K562 (cell line): ENCODE measurements around the gene CST6. TPM values are rescaled to one million over a fixed set of nuclear protein-coding genes. Genes with fewer than 3 reads are reported as not detected.

Experiments used
- ADNP ChIP-seq: fragments of 200-800 bp; sonication (Bioruptor generic); IDR thresholded peaks from 2 replicates; pipeline ENCODE4 v1.6.1; 2016; ENCODE audit warnings: missing genetic modification characterization, missing compliant biosample characterization
- CHAMP1 ChIP-seq: fragments of 450-650 bp; IDR thresholded peaks from 2 replicates; pipeline ENCODE4 v1.6.1; 2016; ENCODE audit warnings: mild to moderate bottlenecking
- ELF2 ChIP-seq: fragments of 250-450 bp; sonication (Bioruptor Pico); IDR thresholded peaks from 2 replicates; pipeline ENCODE4 v1.5.0; 2021; ENCODE audit warnings: mild to moderate bottlenecking
- ETS1 ChIP-seq: conservative IDR thresholded peaks from 2 replicates; pipeline ENCODE4 v1.6.1; 2011; ENCODE audit warnings: low read depth, mild to moderate bottlenecking, low read length; ENCODE audit not compliant: control insufficient read depth
- HMG20B ChIP-seq: fragments of 250-450 bp; sonication (Bioruptor Pico); IDR thresholded peaks from 2 replicates; pipeline ENCODE4 v1.5.0; 2021; ENCODE audit warnings: mild to moderate bottlenecking
- RBM25 ChIP-seq: fragments of 200-400 bp; formaldehyde crosslinking; IDR thresholded peaks from 2 replicates; pipeline ENCODE4 v1.6.1; 2018; ENCODE audit warnings: low read length, low read depth, moderate library complexity; ENCODE audit not compliant: severe bottlenecking
- SMARCC2 ChIP-seq: fragments of 450-650 bp; IDR thresholded peaks from 2 replicates; pipeline ENCODE4 v1.6.1; 2017; ENCODE audit warnings: antibody characterized with exemption, moderate library complexity, mild to moderate bottlenecking, low read depth
- STAT5B ChIP-seq: fragments of 250-450 bp; sonication (Bioruptor Pico); IDR thresholded peaks from 2 replicates; pipeline ENCODE4 v1.8.0; 2021; ENCODE audit warnings: mild to moderate bottlenecking, inconsistent platforms
- TGIF2 ChIP-seq: sonication (generic); formaldehyde crosslinking; IDR thresholded peaks from 2 replicates; pipeline ENCODE4 v1.8.1; 2022; ENCODE audit warnings: mild to moderate bottlenecking, missing genetic modification reagents, moderate library complexity
- UBTF ChIP-seq, 2 experiments: IDR thresholded peaks; 2 replicates each; pipeline ENCODE4 v1.6.1; 2012; ENCODE audit warnings: improper control_type of control experiment in 2 of 2, low read depth in 2 of 2, low read length in 2 of 2, borderline replicate concordance in 1 of 2
- ZBTB1 ChIP-seq: sonication (generic); formaldehyde crosslinking; IDR thresholded peaks from 2 replicates; pipeline ENCODE4 v1.8.1; 2023; ENCODE audit warnings: missing genetic modification reagents, low read depth, mild to moderate bottlenecking, borderline replicate concordance
- polyA plus RNA-seq, 8 experiments: library from polyadenylated mRNA; depleted of rRNA in 4 of 8; stranded (reverse) in 5 of 8; unstranded in 3 of 8; fragments of >200 nt; fragmentation: Nextera tagmentation in 2 of 8; fragmentation: Illumina TruSeq in 1 of 8; extraction: Ambion mirVana in 2 of 8; extraction: Trizol in 1 of 8; gene quantifications; 2 replicates each; pipeline versions ENCODE4 v1.2.1 to v1.2.3, GENCODE V29; 2011 to 2014; ENCODE audit warnings: inconsistent platforms in 1 of 8, missing spikeins in 1 of 8
- total RNA-seq, 7 experiments: library from RNA; depleted of rRNA in 6 of 7; stranded (reverse); fragments of >200 nt in 6 of 7; fragmentation: Illumina TruSeq in 2 of 7; extraction: Trizol in 2 of 7; gene quantifications; 2 replicates each; pipeline versions ENCODE4 v1.2.1 to v1.2.3, GENCODE V29; 2011 to 2021; ENCODE audit warnings: low replicate concordance in 1 of 7
- TF ChIP-seq, protein P1 (sequence below): fragments of 450-650 bp; formaldehyde crosslinking; IDR thresholded peaks from 2 replicates; pipeline ENCODE4 v1.4.0; 2020; ENCODE audit warnings: mild to moderate bottlenecking, mixed read lengths
- TF ChIP-seq, protein P2 (sequence below), 3 experiments: IDR thresholded peaks in 2 of 3; conservative IDR thresholded peaks in 1 of 3; 2 replicates each; pipeline ENCODE4 v1.5.1; 2011 to 2012; ENCODE audit warnings: low read length in 3 of 3, mild to moderate bottlenecking in 3 of 3, control low read depth in 2 of 3, improper control_type of control experiment in 1 of 3, inconsistent platforms in 1 of 3, low read depth in 1 of 3, mixed read lengths in 1 of 3, moderate library complexity in 1 of 3; ENCODE audit not compliant: insufficient read depth in 2 of 3

The CST6 gene
- total and polyA plus RNA-seq, 9 of the 15 experiments (the other 6 are each of a cell fraction or from before 2014, with no cell fraction given): not detected

- TF ChIP-seq RBM25 (peak; percentile 22), ELF2 (CRISPR knock-in tag) (peak; percentile 93), STAT5B (CRISPR knock-in tag) (no peak), CHAMP1 (peak; percentile 76), SMARCC2 (0 out of 2 replicates have a peak, but pooled peaks have one; percentile 13), ETS1 (no peak; the same call in 1 of the 2 replicates), ADNP (tag) (no peak), HMG20B (CRISPR knock-in tag) (no peak), TGIF2 (CRISPR knock-in tag) (no peak; the same call in 1 of the 2 replicates), UBTF (IDR thresholded peaks at IDR 0.05; ENCODE audit: borderline replicate concordance in 1 of 2, low read depth in 2 of 2, low read length in 2 of 2) (peak; percentile 83 to 95; a peak in 2 of 4 replicates), ZBTB1 (peak; percentile 92)
- TF ChIP-seq, protein P1, sequence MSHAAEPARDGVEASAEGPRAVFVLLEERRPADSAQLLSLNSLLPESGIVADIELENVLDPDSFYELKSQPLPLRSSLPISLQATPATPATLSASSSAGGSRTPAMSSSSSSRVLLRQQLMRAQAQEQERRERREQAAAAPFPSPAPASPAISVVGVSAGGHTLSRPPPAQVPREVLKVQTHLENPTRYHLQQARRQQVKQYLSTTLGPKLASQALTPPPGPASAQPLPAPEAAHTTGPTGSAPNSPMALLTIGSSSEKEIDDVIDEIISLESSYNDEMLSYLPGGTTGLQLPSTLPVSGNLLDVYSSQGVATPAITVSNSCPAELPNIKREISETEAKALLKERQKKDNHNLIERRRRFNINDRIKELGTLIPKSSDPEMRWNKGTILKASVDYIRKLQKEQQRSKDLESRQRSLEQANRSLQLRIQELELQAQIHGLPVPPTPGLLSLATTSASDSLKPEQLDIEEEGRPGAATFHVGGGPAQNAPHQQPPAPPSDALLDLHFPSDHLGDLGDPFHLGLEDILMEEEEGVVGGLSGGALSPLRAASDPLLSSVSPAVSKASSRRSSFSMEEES: peak; percentile 3; the same call in 1 of the 2 replicates
- TF ChIP-seq, protein P2, sequence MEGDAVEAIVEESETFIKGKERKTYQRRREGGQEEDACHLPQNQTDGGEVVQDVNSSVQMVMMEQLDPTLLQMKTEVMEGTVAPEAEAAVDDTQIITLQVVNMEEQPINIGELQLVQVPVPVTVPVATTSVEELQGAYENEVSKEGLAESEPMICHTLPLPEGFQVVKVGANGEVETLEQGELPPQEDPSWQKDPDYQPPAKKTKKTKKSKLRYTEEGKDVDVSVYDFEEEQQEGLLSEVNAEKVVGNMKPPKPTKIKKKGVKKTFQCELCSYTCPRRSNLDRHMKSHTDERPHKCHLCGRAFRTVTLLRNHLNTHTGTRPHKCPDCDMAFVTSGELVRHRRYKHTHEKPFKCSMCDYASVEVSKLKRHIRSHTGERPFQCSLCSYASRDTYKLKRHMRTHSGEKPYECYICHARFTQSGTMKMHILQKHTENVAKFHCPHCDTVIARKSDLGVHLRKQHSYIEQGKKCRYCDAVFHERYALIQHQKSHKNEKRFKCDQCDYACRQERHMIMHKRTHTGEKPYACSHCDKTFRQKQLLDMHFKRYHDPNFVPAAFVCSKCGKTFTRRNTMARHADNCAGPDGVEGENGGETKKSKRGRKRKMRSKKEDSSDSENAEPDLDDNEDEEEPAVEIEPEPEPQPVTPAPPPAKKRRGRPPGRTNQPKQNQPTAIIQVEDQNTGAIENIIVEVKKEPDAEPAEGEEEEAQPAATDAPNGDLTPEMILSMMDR (IDR thresholded peaks at IDR 0.05 in 2 of 3, conservative IDR thresholded peaks at IDR 0.05 in 1 of 3; ENCODE audit: insufficient read depth in 2 of 3, low read depth in 1 of 3, low read length in 3 of 3): peak in 1 of 3 experiments; percentile 3; a peak in 1 of 6 replicates
Observed at GRCh38 chr11:66001942-66002647, 9.7 kb upstream of the CST6 start, which contains the start of the genes BANF1 and EIF1AD (continued).
